ENCODE data around the gene ODF2. TPM values are rescaled to one million over a fixed set of nuclear protein-coding genes. Genes with fewer than 3 reads are reported as not detected.

ODF2 gene
- total RNA-seq, 1 donor from 2014 or later = 17.6 TPM

DNA sequence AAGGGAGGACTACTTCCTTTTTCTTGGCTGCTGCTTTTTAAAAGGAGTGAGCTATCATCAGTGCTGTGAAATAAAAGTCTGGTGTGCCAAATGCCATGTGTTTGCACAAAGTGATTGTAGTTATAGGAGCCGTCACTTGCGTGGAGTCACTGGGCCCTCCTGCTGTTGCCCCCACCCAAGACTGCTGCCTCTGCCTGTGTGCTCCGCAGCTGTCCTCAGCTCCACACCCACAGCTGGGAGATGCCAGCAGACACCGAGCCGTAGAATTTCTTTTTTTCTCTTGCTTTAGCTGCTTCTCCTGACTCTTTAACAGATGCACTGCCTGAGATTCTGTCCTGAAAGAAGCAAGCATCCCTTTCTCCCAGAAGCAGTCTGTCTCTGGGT, 38.9 kb downstream of the ODF2 start:
- Histone ChIP-seq H3K4me3 (ENCODE audit: low read depth, low read length) (no peak overlapping the region), H3K36me3 (ENCODE audit: control insufficient read depth, insufficient read depth, low read length) (peaks cover 15% of the 10 kb centered on the region), H3K27me3 (ENCODE audit: control insufficient read depth, insufficient read depth, low read length) (no peaks in the 10 kb centered on the region)
- no peak for DNase-seq (ENCODE audit: low read depth)
- FAIRE-seq = no peak
- no peak for TF ChIP-seq CTCF (IDR thresholded peaks at IDR 0.05; ENCODE audit: insufficient read depth, low read length, severe bottlenecking)

GRCh38 chr9:128495296-128495695, 39.5 kb downstream of the ODF2 start:
- peak; percentile 40 for DNase-seq (ENCODE audit: low read depth)
- no peaks in the 10 kb centered on the region for H3K27me3 ChIP-seq (ENCODE audit: control insufficient read depth, insufficient read depth, low read length)
- H3K4me3 ChIP-seq (ENCODE audit: low read depth, low read length) = no peak overlapping the region
- no peak for FAIRE-seq
- peaks cover 15% of the 10 kb centered on the region for H3K36me3 ChIP-seq (ENCODE audit: control insufficient read depth, insufficient read depth, low read length)
- no peak for TF ChIP-seq CTCF (IDR thresholded peaks at IDR 0.05; ENCODE audit: insufficient read depth, low read length, severe bottlenecking)

GRCh38 chr9:128495804-128496417, 40.1 kb downstream of the ODF2 start:
- H3K27me3 ChIP-seq (ENCODE audit: control insufficient read depth, insufficient read depth, low read length) = no peaks in the 10 kb centered on the region
- TF ChIP-seq CTCF (IDR thresholded peaks at IDR 0.05; ENCODE audit: insufficient read depth, low read length, severe bottlenecking) = no peak
- FAIRE-seq (peak; percentile 36), DNase-seq (ENCODE audit: low read depth) (peak; percentile 6)
- peaks cover 15% of the 10 kb centered on the region for H3K36me3 ChIP-seq (ENCODE audit: control insufficient read depth, insufficient read depth, low read length)
- no peak overlapping the region for H3K4me3 ChIP-seq (ENCODE audit: low read depth, low read length)

DNA sequence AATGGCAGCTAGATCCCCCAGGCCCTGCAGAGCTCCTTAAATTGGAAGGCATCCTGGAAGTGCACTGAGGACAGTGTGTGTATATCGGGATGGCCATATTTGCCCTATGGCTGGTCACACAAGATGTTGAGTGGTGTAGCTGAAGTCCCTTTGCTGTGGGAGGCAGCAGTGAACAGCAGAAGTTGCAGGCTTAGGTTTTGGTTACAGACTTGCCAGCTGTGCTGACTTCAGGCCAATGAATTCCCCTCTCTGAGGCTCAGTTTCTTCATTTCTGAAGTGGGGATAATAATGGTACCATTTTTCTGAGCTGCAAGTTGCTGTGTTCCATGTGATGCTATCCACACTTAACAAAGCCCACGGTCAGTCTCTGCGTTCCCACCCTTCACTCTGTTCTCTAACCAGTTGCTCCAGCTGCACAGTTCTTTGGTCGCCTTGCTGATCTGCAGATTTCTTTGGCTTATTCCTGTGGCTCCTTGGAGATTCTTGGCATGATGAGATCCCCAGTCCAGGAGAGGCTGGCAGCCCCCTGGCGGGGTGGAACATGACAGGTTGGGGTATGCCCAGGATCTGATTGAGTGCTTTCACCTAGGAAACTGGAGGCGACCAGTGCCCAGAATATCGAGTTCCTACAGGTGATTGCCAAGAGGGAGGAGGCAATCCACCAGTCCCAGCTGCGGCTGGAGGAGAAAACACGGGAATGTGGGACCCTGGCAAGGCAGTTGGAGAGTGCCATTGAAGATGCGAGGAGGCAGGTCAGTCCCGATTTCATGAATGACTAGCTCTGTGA, 42.2 kb downstream of the ODF2 start:
- Histone ChIP-seq H3K27me3 (ENCODE audit: control insufficient read depth, insufficient read depth, low read length) (no peaks in the 10 kb centered on the region), H3K36me3 (ENCODE audit: control insufficient read depth, insufficient read depth, low read length) (peaks cover 9% of the 10 kb centered on the region), H3K4me3 (ENCODE audit: low read depth, low read length) (no peak overlapping the region)
- DNase-seq (ENCODE audit: low read depth) (no peak), FAIRE-seq (no peak)
- TF ChIP-seq CTCF (IDR thresholded peaks at IDR 0.05; ENCODE audit: insufficient read depth, low read length, severe bottlenecking) = no peak

DNA sequence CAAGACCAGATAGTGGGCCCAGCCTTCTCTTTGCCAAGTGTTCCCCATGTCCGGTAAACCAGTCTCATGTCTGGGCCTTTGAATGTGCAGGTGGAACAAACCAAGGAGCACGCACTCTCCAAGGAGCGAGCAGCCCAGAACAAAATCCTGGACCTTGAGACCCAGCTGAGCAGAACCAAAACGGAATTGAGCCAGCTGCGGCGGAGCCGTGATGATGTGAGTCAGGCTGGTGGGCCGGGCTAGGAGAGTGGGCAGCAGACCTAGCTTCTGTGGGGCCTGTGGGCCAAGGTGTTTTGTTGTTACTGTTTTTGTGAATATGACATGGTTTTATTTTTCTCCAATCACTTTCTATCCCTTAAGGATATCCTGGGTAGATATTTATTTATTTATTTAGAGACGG, 43.1 kb downstream of the ODF2 start:
- FAIRE-seq (no peak), DNase-seq (ENCODE audit: low read depth) (no peak)

More for the DNA sequence above, 43.1 kb downstream of the ODF2 start:
- TF ChIP-seq CTCF (IDR thresholded peaks at IDR 0.05; ENCODE audit: insufficient read depth, low read length, severe bottlenecking) = no peak
- Histone ChIP-seq H3K36me3 (ENCODE audit: control insufficient read depth, insufficient read depth, low read length) (peaks cover 9% of the 10 kb centered on the region), H3K4me3 (ENCODE audit: low read depth, low read length) (no peak overlapping the region), H3K27me3 (ENCODE audit: control insufficient read depth, insufficient read depth, low read length) (no peaks in the 10 kb centered on the region)
